HG03060 (cell line): ENCODE results near the gene PSORS1C1.
"Not testable (repeated sequence)": the region's sequence is repeated elsewhere in the genome, so short reads cannot be mapped to it uniquely, and the experiment has no call there.

Source experiments
- ATAC-seq: cut with Tn5 transposase; IDR thresholded peaks from one replicate; pipeline ENCODE4 v1.9.1; 2021; ENCODE audit warnings: low read depth, moderate number of reproducible peaks; ENCODE audit not compliant: unreplicated experiment

The PSORS1C1 gene

DNA sequence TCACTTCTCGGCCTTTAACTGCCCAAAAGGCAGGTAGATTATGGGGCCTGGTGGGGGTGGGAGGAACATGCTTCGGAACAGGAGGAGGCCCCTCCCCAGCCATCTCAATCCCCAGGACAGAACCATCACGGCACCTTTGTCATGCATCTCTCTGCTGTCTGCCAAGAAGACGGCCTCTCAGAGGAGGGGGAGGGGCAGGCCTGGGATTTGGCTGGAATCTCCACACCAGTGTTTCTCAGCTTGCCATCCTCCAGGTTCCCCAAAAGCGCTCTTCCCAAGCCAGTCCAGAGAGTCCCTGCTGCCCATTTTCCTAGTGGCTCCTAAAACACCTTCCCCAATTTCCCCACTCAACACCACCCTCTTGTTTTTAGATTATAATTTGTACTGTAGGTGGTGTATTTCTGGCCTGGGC, 58.4 kb downstream of the PSORS1C1 start:
- no peak for ATAC-seq

DNA sequence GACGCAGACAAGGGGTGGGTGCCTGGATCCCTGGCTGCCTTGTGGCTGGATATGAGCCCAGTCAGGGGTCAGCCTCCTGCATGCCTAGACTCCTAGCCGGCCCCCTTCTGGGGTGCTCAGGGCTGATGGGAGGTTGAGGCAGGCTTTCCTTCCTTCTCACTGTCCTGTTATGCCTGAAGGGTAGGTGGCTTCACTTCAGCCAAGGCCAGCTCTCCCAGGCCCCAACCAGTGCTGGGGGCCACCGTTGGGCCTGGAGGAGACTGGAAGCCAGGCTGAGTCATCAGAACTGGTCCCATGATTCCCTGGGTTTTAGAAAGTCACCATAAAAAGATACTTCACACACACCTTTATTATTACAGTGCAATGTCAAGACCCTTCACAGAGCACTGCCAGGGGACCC, 58.8 kb downstream of the PSORS1C1 start:
- no peak for ATAC-seq

- no peak for ATAC-seq
These were observed 59.8 kb downstream of the PSORS1C1 start for GRCh38 chr6:31174378-31174777.

- ATAC-seq: no peak
These were observed 61.4 kb downstream of the PSORS1C1 start for GRCh38 chr6:31175971-31176370.

DNA sequence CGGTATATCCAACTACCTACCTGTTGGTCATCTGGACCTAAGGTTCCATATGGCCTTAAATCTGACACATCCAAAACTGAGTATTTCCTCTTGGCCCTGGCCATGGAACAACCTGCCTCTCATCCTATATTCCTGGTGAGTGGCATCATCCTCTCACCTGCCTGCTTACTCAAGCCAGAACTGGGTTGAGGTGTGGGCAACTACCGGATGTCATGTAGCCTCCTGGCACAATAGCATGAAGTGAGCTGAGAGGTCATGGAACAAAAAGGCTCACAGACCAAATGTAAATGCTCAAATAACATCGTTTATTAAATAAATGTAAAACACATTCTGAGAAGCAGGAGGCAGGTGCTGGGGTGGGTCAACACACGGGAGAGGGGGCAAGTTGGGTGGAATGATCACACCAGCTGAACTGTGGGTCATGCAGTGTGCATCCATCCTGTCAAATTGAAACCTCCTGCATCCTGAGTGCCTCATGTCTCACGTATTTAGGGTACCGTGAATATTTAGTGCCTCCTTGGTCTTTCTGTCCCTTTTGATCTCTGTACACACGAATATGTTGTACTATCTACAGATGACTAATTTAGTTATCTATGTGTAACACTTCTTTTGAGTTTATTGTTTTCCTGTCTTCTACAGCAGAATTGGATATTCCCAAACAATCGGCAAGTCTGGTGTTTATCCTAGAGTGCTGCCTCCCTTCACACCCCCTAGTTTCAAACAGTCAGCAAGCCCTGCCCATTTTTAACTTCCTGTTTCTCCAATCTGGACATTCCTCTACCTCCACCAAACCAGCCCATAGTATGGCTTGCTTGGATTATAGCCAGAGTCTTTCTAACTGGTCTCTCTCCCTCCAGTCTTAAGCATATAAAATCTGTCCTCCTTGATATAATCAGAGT, 63.8 kb downstream of the PSORS1C1 start:
- ATAC-seq: no peak

GRCh38 chr6:31179042-31179386, 64.4 kb downstream of the PSORS1C1 start:
- ATAC-seq: no peak

DNA sequence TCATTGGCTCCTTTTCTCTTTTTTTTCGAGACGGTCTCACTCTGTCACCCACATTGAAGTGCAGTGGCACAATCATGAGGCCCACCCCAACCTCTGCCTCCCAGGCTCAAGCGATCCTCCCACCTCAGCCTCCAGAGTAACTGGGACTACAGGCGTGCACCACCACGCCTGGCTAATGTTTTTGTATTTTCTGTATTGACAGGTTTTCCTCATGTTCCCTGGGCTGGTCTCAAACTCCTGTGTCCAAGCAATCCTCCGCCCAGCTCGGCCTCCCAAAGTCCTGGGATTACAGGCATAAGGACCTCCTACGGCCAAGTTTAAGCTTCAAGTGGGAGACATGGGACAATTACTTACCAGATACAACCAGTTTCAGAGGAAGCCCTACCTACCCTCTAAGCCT, 65.3 kb downstream of the PSORS1C1 start:
- ATAC-seq: no peak

DNA sequence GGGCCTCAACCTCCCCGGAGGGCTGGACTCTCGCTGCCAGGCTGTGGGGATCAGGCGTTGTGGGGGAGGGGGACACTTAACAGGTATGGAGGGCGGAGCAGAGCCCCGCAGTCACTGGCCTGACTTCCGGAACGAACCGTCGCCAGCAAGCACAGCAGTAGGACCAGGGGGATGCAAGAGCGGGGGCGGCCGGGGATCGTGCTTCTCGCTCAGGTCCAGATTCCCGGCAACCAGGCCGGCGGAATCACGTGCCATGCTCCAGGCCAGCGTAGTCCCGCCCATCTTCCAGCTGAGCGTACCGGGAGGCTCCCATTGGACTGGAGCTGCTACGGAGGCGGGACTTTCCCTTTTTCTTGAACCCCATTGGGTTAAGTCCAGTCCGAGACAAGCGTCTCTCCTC, 65.9 kb downstream of the PSORS1C1 start:
- ATAC-seq: no peak

GRCh38 chr6:31183287-31183686, 68.7 kb downstream of the PSORS1C1 start:
- ATAC-seq: not testable (repeated sequence)

DNA sequence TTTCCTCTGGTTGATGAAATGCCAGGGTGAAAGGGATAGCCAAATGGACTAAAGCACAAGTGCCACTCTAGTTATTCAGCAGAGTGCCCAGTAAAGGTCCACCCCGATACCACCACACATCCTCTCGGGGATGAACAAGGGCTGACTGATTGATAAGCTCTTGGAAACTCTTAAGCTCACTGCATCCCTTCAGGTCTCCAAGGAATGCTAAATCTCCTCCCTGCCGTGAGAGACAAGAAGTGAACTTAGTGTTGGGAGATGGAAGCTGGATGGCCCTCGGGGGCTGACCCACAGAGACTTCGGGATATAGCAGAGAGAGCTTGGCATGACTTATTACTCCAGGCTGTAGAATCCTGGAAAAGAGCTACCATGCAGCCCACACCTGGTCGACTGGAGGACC, 69.3 kb downstream of the PSORS1C1 start:
- ATAC-seq: not testable (repeated sequence)

DNA sequence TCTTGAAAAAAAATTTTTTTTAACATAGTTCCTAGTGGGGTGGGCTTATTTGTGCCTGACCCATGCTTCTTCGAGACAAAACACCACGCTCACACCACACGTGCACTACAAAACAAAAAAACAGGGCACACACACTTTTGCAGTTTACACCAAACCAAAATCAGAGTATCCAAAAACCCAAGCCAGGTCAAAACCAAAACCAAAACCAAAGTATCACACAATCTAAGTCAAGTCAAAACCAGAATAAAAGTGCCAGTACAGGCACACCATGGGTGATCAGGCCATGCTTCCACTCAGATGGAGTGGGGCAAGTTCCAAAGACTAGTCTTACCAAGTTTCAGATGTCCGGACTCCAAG, 71.1 kb downstream of the PSORS1C1 start:
- ATAC-seq: not testable (repeated sequence)

DNA sequence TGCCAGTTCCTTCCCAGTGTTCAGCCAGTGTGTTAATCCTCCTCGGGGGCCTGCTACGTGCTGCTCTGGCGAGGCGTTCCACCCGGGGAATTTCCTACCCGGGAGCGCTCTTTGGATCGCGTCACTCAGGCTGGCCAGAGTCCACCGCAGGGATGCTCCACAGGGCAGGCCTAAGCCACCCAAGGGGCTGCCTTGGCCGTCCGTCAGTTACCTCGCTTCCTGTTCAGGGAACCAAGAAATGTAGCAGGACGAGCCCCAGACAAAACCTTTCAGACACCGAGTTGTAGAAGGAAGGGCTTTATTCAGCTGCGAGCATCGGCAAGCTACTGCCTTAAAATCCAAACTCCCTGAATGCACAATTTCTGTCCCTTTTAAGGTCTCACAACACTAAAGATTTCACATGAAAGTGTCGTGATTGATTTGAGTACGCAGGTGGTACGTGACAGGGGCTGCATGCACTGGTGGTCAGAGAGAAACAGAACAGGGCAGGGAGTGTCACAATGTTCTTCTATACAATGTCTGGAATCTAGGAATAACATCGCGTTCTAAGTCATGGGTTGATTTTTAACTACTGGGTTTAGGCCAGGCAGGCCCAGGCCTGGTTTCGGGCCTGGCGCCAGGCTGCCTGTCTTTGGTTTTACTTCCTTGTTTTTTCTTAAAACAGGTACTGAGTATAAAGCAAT, 71.6 kb downstream of the PSORS1C1 start:
- ATAC-seq: no peak

DNA sequence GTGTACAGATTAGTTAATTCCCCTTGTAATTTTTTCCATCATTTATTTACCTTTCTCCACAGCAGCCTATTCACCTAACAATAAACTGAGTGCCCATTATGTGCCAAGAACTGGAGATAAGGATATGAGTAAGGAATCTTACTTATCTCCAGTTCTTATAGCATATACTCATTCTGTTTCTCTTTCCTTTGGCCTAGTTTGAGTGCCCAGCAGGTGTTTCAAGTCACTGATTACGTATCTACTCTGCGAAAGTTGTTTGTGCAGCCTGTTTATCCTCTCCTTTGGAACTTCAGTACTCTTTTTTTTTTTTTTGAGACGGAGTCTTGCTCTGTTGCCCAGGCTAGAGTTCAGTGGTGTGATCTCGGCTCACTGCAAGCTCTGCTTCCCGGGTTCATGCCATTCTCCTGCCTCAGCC, 73.2 kb downstream of the PSORS1C1 start:
- ATAC-seq: no peak

GRCh38 chr6:31189223-31189622, 74.6 kb downstream of the PSORS1C1 start:
- ATAC-seq: not testable (repeated sequence)
